ENCODE measurements around the gene RGL1.

The RGL1 gene

DNA sequence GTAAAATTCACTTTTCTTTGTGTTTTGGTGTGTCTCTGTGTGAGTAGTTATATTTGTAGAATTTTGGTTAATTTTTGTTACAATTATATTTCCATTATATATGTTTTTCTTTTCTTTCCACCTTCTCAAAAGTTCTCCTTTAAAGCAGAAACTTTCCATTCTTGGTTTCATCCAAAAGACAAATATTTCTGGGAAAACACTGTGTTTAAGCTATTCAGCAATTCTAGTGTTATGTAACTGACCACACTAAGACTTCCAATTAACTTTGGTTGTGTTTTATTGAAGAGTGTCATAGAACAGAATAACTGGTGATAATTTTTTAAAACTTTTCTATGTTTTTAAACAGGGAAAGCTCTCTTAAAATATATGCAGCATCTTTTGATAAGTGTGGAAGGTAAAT, 13.6 kb upstream of the RGL1 start:
- Histone ChIP-seq H3F3A (ENCODE audit: control insufficient read depth, insufficient read depth) (no peaks in the 10 kb centered on the region), H4K20me1 (ENCODE audit: control insufficient read depth, insufficient read depth, low read depth, low read length) (no peaks in the 10 kb centered on the region), H3K4me3 (ENCODE audit: low read length) (no peak overlapping the region), H3K9me2 (replicated peaks; ENCODE audit: control insufficient read depth, low read length) (no peaks in the 10 kb centered on the region), H3K4me2 (ENCODE audit: low read length) (no peak overlapping the region), H3K27ac (ENCODE audit: low read depth, low read length) (no peak overlapping the region), H3K27me3 (ENCODE audit: control insufficient read depth, low read length) (no peaks in the 10 kb centered on the region), H3K36me3 (ENCODE audit: control insufficient read depth, low read length) (no peaks in the 10 kb centered on the region), H3K4me1 (ENCODE audit: control insufficient read depth, low read length) (peaks cover 5% of the 10 kb centered on the region; the same call in 1 of the 2 replicates), H3K9me3 (ENCODE audit: control insufficient read depth, insufficient read depth, low read length) (peaks cover 3% of the 10 kb centered on the region; the same call in 1 of the 2 replicates), H3K79me2 (ENCODE audit: control insufficient read depth, low read length) (no peaks in the 10 kb centered on the region)
- TF ChIP-seq CTCF (IDR thresholded peaks at IDR 0.05; ENCODE audit: low read depth, low read length, poor library complexity, severe bottlenecking) (no peak), EZH2phosphoT487 (IDR thresholded peaks at IDR 0.05; ENCODE audit: borderline replicate concordance, low read length) (no peak)

- H3K36me3 ChIP-seq (ENCODE audit: control insufficient read depth, low read length): no peaks in the 10 kb centered on the region
Measured at GRCh38 chr1:183792300-183792699, 12.6 kb upstream of the RGL1 start.

GRCh38 chr1:183794088-183794487, 10.8 kb upstream of the RGL1 start:
- no peaks in the 10 kb centered on the region for H3K27me3 ChIP-seq (ENCODE audit: control insufficient read depth, low read length)
- no peaks in the 10 kb centered on the region for H3K4me1 ChIP-seq (ENCODE audit: control insufficient read depth, low read length)
- peaks cover 3% of the 10 kb centered on the region; the same call in 1 of the 2 replicates for H3K9me3 ChIP-seq (ENCODE audit: control insufficient read depth, insufficient read depth, low read length)
- no peaks in the 10 kb centered on the region for H3K9me2 ChIP-seq (replicated peaks; ENCODE audit: control insufficient read depth, low read length)
- H3F3A ChIP-seq (ENCODE audit: control insufficient read depth, insufficient read depth): no peaks in the 10 kb centered on the region
- H3K4me2 ChIP-seq (ENCODE audit: low read length): no peak overlapping the region
- no peak overlapping the region for H3K4me3 ChIP-seq (ENCODE audit: low read length)
- no peaks in the 10 kb centered on the region for H3K36me3 ChIP-seq (ENCODE audit: control insufficient read depth, low read length)
- H3K79me2 ChIP-seq (ENCODE audit: control insufficient read depth, low read length): no peaks in the 10 kb centered on the region
- TF ChIP-seq CTCF (IDR thresholded peaks at IDR 0.05; ENCODE audit: low read depth, low read length, poor library complexity, severe bottlenecking) (no peak), EZH2phosphoT487 (IDR thresholded peaks at IDR 0.05; ENCODE audit: borderline replicate concordance, low read length) (no peak)
- H4K20me1 ChIP-seq (ENCODE audit: control insufficient read depth, insufficient read depth, low read depth, low read length): no peaks in the 10 kb centered on the region
- H3K27ac ChIP-seq (ENCODE audit: low read depth, low read length): no peak overlapping the region

More at GRCh38 chr1:183792300-183792699, 12.6 kb upstream of the RGL1 start:
- H3K9me2 ChIP-seq (replicated peaks; ENCODE audit: control insufficient read depth, low read length): no peaks in the 10 kb centered on the region
- H3K9me3 ChIP-seq (ENCODE audit: control insufficient read depth, insufficient read depth, low read length): peaks cover 3% of the 10 kb centered on the region; the same call in 1 of the 2 replicates
- no peak overlapping the region for H3K4me3 ChIP-seq (ENCODE audit: low read length)
- peaks cover 5% of the 10 kb centered on the region; the same call in 1 of the 2 replicates for H3K4me1 ChIP-seq (ENCODE audit: control insufficient read depth, low read length)
- no peak for TF ChIP-seq EZH2phosphoT487 (IDR thresholded peaks at IDR 0.05; ENCODE audit: borderline replicate concordance, low read length)
- TF ChIP-seq CTCF (IDR thresholded peaks at IDR 0.05; ENCODE audit: low read depth, low read length, poor library complexity, severe bottlenecking): no peak
- H3K4me2 ChIP-seq (ENCODE audit: low read length): no peak overlapping the region
- H3K27me3 ChIP-seq (ENCODE audit: control insufficient read depth, low read length): no peaks in the 10 kb centered on the region
- no peaks in the 10 kb centered on the region for H3K79me2 ChIP-seq (ENCODE audit: control insufficient read depth, low read length)
- no peaks in the 10 kb centered on the region for H3F3A ChIP-seq (ENCODE audit: control insufficient read depth, insufficient read depth)
- no peak overlapping the region for H3K27ac ChIP-seq (ENCODE audit: low read depth, low read length)
- H4K20me1 ChIP-seq (ENCODE audit: control insufficient read depth, insufficient read depth, low read depth, low read length): no peaks in the 10 kb centered on the region

All from DOHH2 (cell line).